ENCODE results near the gene CDHR3. TPM values are rescaled to one million over a fixed set of nuclear protein-coding genes. Genes with fewer than 3 reads are reported as not detected.

Gene CDHR3
- total and polyA plus RNA-seq, 2 of the 8 experiments (the other 6 are each of a cell fraction or from before 2014, with no cell fraction given) = 6.4 to 6.8 TPM

GRCh38 chr7:105989191-105989590, 26.1 kb downstream of the CDHR3 start (continued):
- TF ChIP-seq CHD7 (IDR thresholded peaks at IDR 0.05; ENCODE audit: insufficient replicate concordance, low read length) (no peak), BACH1 (IDR thresholded peaks at IDR 0.05; ENCODE audit: low read length) (no peak), KDM4A (IDR thresholded peaks at IDR 0.05; ENCODE audit: low read depth, low read length, severe bottlenecking) (no peak)
